ENCODE results near the gene DOK7.

GRCh38 chr4:3524920-3525319 is 61.8 kb downstream of the DOK7 start:
- no peak for TF ChIP-seq POLR2A (IDR thresholded peaks at IDR 0.05)
- TF ChIP-seq POLR2AphosphoS5 (IDR thresholded peaks at IDR 0.05): no peak
